Amniotic stem cell (primary cell): Measurements from ENCODE around the gene GXYLT1.
A peak's percentile ranks its signal among the peaks of the same experiment; 100 is the strongest.
"Not testable (repeated sequence)": the region's sequence is repeated elsewhere in the genome, so short reads cannot be mapped to it uniquely, and the experiment has no call there.

ENCODE experiments used
- DNase-seq: peaks from one replicate; lab custom pipeline; 2025; lab: John Stamatoyannopoulos, UW

The GXYLT1 gene, protein sequence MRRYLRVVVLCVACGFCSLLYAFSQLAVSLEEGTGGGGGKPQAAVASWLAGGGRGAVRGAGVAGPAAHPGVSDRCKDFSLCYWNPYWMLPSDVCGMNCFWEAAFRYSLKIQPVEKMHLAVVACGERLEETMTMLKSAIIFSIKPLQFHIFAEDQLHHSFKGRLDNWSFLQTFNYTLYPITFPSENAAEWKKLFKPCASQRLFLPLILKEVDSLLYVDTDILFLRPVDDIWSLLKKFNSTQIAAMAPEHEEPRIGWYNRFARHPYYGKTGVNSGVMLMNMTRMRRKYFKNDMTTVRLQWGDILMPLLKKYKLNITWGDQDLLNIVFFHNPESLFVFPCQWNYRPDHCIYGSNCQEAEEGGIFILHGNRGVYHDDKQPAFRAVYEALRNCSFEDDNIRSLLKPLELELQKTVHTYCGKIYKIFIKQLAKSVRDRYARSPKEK

GRCh38 chr12:42144408-42145196 lies at the start of gene GXYLT1:
GXYLT1 (minus strand) TSS chr12:42144874; CDS start chr12:42144646, 228 bp downstream.
- peak; percentile 71 for DNase-seq

- DNase-seq, result no peak
Observed at GRCh38 chr12:42192686-42193085, 48.0 kb upstream of the GXYLT1 start.

- DNase-seq, result no peak
Observed at GRCh38 chr12:42192258-42192657, 47.6 kb upstream of the GXYLT1 start.

- no peak for DNase-seq
Observed at GRCh38 chr12:42190376-42190775, 45.7 kb upstream of the GXYLT1 start.

DNA sequence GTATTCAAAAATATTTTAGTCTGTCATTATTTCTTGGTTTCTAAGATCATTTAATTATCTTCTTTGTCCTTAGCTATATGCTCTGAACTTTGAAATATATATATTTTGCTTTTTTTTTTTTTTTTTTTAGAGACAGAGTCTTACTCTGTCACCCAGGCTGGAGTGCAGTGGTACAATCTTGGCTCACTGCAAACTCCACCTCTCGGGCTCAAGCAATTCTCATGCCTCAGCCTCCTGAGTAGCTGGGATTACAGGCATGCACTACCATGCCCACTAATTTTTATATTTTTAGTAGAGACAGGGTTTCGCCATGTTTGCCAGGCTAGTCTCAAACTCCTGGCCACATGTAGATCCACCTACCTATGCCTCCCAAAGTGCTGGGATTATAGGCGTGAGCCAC lies 43.6 kb upstream of the GXYLT1 start:
- not testable (repeated sequence) for DNase-seq

DNA sequence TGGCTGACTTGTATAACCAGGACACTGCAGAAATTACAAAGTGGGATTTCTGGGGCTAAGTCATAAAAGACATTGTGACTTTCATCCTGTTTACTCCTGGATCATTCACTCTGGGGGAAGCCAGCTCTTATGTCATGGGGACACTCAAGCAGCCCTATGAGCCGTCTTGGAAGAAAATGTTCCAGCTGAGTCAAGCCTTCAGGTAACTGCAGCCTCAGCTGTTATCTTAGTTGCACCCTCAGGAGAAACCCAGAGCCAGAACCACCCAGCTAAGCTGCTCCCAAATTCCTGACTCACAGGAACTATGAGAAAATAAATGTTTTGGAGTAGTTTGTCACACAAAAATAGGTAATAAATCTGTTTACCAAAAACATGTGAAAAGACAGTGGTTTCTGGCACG lies 43.1 kb upstream of the GXYLT1 start:
- no peak for DNase-seq

- no peak for DNase-seq
Observed at GRCh38 chr12:42186793-42187192, 42.1 kb upstream of the GXYLT1 start.

GRCh38 chr12:42182394-42182793 lies 37.7 kb upstream of the GXYLT1 start:
- DNase-seq, result no peak

DNA sequence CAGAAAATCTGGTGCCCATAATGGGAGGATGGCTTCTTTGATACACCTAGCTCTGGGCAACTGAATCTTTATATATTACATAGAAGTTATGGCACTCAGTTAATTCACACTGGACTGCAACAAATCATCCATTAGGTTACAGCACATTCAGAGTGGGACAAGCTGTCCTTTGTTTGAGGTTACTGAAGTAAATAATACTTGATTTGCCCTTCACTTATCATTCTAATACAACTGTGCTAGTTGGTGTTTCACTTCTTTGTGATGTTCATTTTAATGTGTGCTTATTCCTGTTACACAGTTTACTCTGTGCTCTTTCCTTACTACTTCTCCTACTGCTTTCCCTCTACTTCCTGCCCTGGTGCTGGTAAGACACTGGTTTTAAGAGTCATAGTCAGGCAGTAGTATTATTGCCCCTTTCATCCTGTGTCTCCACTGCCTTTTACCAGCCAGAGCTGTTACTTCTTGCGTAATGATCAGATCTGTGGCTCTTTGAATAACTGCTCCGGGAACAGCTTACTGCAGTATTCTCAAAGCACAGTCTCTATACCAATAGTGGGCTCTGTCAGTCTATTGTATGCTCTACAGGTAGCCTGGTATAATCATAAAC lies 36.4 kb upstream of the GXYLT1 start:
- no peak for DNase-seq

- DNase-seq, result no peak
Observed at GRCh38 chr12:42178101-42178500, 33.4 kb upstream of the GXYLT1 start.

- DNase-seq, result no peak
Observed at GRCh38 chr12:42174978-42175377, 30.3 kb upstream of the GXYLT1 start.

- no peak for DNase-seq
Observed at GRCh38 chr12:42173961-42174521, 29.4 kb upstream of the GXYLT1 start.

- DNase-seq, result no peak
Observed at GRCh38 chr12:42172441-42173210, 28.0 kb upstream of the GXYLT1 start.

GRCh38 chr12:42167711-42168110 lies 23.0 kb upstream of the GXYLT1 start:
- no peak for DNase-seq

DNA sequence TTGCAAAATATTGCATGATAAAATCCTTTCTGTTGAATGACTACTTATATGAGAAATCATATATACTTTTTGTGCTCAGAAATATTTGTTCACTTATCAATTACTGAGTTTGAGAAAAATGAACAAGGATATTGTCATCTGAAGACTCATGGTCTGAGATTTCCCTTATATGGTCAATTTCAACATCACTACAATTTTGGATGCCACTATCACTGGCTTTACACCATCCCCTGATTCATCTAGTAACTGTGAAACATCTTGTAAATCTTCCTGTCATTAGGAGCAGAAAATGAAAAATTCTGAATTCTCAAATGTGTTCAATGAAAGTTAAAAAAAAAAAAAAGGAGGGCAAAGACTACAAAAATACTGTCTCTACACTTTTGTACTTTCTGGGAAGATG lies 21.8 kb upstream of the GXYLT1 start:
- DNase-seq, result no peak

DNA sequence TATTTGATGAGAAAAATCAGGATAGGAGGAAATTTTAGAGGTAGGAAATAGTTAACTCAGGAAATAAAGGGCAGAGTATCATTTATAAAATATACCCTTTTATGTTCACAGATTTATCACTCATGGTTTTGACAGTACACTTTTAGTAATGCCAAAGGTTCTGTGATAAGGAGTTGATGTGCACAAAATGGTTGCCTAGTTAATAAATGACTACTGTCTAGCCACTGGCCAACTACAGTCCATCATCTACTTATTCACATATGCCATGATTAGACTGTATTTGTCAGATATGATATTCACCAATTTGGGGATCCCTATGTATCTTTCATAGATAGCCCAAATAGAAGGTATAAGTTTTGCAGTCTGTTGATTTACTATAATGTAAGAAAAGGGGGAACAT lies 19.2 kb upstream of the GXYLT1 start:
- no peak for DNase-seq

DNA sequence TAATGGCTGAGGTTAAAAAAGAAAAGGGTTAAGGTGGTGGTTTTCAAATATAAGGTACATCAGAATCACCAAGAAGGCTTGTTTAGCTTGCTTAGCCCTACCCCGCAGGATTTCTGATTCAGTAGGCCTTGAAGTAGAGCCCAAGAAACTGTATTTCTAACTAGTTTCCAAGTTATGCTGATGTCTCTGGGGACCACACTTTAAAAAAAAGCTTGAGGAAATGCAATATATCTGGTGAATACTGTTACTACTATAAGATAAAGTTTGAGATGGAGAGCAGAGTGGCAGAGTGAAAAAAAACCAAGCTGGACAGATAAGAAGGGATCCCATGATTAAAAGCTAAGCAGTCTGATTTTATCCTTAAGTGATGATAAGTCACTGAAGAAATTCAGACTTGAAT lies 18.3 kb upstream of the GXYLT1 start:
- DNase-seq, result no peak

- no peak for DNase-seq
Observed at GRCh38 chr12:42162193-42162592, 17.5 kb upstream of the GXYLT1 start.

DNA sequence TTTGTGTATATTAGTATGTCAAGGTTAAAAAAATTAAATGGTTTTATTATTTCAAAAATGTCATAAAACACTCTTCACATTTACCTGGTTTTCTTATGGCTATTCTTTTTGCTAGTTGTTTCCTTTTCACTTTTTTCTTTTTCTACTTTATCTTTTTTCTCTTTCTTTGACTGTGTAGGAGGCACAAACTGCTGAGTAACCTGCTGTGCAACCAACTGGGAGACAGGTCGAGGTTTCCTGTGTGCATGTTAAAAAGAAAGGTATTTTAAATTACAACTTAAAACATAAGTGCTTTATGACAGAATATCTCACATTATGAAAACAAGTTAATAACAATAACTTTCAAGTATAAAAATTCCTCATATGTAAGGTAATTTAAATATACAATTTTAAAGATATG lies 16.9 kb upstream of the GXYLT1 start:
- no peak for DNase-seq

DNA sequence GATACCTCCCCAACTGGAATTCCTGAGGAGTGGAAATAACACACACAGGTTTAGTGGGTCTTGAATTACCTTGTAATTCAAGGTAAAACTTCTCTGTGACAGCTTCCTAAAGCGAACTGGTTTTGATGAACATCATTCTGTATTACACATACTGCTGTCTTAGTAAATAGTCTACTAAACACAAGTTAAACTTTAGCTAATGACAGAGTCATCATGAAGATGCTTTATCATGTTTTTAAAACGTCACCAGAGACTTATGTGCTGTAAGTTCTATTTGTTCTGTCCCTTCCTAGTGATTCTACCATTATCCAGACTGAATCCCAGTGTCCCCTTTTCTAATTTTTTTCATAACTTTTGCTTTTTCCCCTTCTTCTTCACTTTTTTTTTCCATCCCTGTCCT lies 11.6 kb upstream of the GXYLT1 start:
- DNase-seq, result no peak

DNA sequence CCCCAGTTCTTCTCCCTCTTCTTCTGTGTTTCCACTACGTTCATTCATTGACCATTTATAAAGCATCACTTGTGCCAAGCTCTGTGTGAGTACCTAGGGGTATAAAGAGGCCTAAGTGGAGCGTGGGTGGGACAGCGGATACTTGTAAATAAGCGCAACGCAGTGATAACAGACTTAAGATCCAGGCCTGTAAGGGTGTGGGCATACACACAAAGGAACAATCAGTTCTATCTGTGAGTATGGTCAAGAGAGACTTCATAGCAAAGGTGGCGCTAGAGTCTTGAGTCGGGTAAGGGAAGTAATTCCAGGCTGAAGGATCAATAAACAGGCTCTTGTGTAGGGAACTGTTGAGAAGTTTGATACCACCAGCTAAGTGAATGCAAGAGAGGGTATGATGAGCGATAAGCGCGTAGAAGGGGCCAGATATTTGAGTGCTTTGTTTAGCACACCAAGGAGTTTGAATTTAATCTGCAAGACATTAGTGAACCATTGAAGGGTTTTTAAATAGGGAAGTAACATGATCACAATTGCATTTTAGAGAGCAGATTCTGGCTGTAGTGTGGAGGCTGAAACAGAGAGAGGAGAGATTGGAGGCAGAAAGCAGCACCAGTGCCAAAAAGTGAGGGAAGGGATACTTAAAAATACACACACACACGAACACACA lies 1.0 kb upstream of the GXYLT1 start:
- DNase-seq, result no peak
